AG04449 (cell line): Measurements from ENCODE around the gene LRRC8C.

Experiments used
- CTCF ChIA-PET: fragments of 350-600 bp; formaldehyde crosslinking; extraction: SDS; loops from one replicate; lab custom pipeline; 2021; ENCODE audit warnings: antibody characterized with exemption; lab: Yijun Ruan, JAX
- POLR2A ChIA-PET: fragments of 400-600, 350-600 bp; formaldehyde crosslinking; extraction: SDS; loops from one replicate; lab custom pipeline; 2020; ENCODE audit warnings: antibody characterized with exemption, inconsistent platforms; lab: Yijun Ruan, JAX
- DNase-seq: peaks from one replicate; pipeline ENCODE4 v3.0.0-alpha.2; 2010; ENCODE audit warnings: low read depth, low spot score
- H3K4me3 ChIP-seq: 2 replicates; pipeline ENCODE4 v1.5.1; 2011; ENCODE audit warnings: low read depth, mild to moderate bottlenecking, control low read depth, low read length
- CTCF ChIP-seq: IDR thresholded peaks from one replicate; pipeline ENCODE4 v1.5.1; 2011; ENCODE audit warnings: mild to moderate bottlenecking, moderate library complexity, low read length, control low read depth, inconsistent platforms; ENCODE audit not compliant: insufficient read depth; ENCODE audit errors: missing control alignments

LRRC8C gene

GRCh38 chr1:89695847-89696246 lies 62.9 kb downstream of the LRRC8C start:
- POLR2A ChIA-PET: interaction anchor here (0.5 to 0.6 kb wide), 2 partner anchors 87 to 674 kb away, joined by 3 read pairs; no protein-coding TSS in a partner anchor
- CTCF ChIA-PET: interaction anchor here (0.7 to 0.9 kb wide), 2 partner anchors 11 to 67 kb away, joined by 3 read pairs; no protein-coding TSS in a partner anchor
- no peak for DNase-seq
- TF ChIP-seq CTCF: no peak
- no peak overlapping the region for H3K4me3 ChIP-seq

- POLR2A ChIA-PET: no interaction called here
- CTCF ChIA-PET: interaction anchor here (1.4 kb wide), 1 partner anchor 65 kb away, joined by 4 read pairs; no protein-coding TSS in a partner anchor
- no peak for TF ChIP-seq CTCF
- H3K4me3 ChIP-seq: no peak overlapping the region
- peak; percentile 24 for DNase-seq
These were observed 64.5 kb downstream of the LRRC8C start for GRCh38 chr1:89697383-89697782.

- ChIA-PET POLR2A (no interaction called here), CTCF (interaction anchor here (1.4 kb wide), 1 partner anchor 64 kb away, joined by 4 read pairs; no protein-coding TSS in a partner anchor)
- H3K4me3 ChIP-seq: no peak overlapping the region
- no peak for TF ChIP-seq CTCF
- DNase-seq: no peak
These were observed 65.2 kb downstream of the LRRC8C start for GRCh38 chr1:89698020-89698560.

- CTCF ChIA-PET: interaction anchor here (0.6 to 1.4 kb wide), 2 partner anchors 10 to 64 kb away, joined by 3 to 4 read pairs; no protein-coding TSS in a partner anchor
- POLR2A ChIA-PET: no interaction called here
- no peak overlapping the region for H3K4me3 ChIP-seq
- TF ChIP-seq CTCF: no peak
- DNase-seq: no peak
These were observed 65.7 kb downstream of the LRRC8C start for GRCh38 chr1:89698624-89699023.

- POLR2A ChIA-PET: no interaction called here
- CTCF ChIA-PET: interaction anchor here (0.9 kb wide), 1 partner anchor 9 kb away, joined by 3 read pairs; no protein-coding TSS in a partner anchor
These were observed 66.6 kb downstream of the LRRC8C start for GRCh38 chr1:89699451-89699986.

More at GRCh38 chr1:89699451-89699986, 66.6 kb downstream of the LRRC8C start:
- TF ChIP-seq CTCF: no peak
- H3K4me3 ChIP-seq: no peak overlapping the region
- no peak for DNase-seq
